Right atrium auricular region (tissue), 2 donors: ENCODE measurements around the gene ZBTB7C. TPM values are rescaled to one million over a fixed set of nuclear protein-coding genes. Genes with fewer than 3 reads are reported as not detected.

ENCODE experiments used
- DNase-seq: peaks from one replicate; pipeline ENCODE4 v3.0.0-alpha.2; 2019; ENCODE audit warnings: low spot score
- H3K27ac ChIP-seq, 2 donors: fragments of 200-600 bp; sonication (generic); 1 replicate in 1 of 2; 2 replicates in 1 of 2; pipeline ENCODE4 v1.5.1; 2016 to 2019
- H3K27me3 ChIP-seq, 2 donors: fragments of 200-600 bp; sonication (generic); one replicate each; pipeline versions ENCODE4 v1.5.1 to v1.6.0; 2017 to 2019
- H3K36me3 ChIP-seq: fragments of 200-600 bp; sonication (generic); one replicate; pipeline ENCODE4 v1.5.1; 2016
- H3K4me1 ChIP-seq, 2 donors: fragments of 200-600 bp; sonication (generic); one replicate each; pipeline versions ENCODE4 v1.5.1 to v1.6.0; 2017 to 2019
- H3K4me3 ChIP-seq, 2 donors: fragments of 200-600 bp; sonication (generic); 1 replicate in 1 of 2; 2 replicates in 1 of 2; pipeline ENCODE4 v1.5.1; 2017 to 2019; ENCODE audit warnings: mild to moderate bottlenecking in 1 of 2, moderate library complexity in 1 of 2
- H3K9me3 ChIP-seq, 2 donors: fragments of 200-600 bp; sonication (generic); one replicate each; pipeline ENCODE4 v1.5.1; 2019
- CTCF ChIP-seq, 2 donors: fragments of 200-600 bp; sonication (generic); IDR thresholded peaks; one replicate each; pipeline ENCODE4 v1.5.1; 2019; ENCODE audit warnings: antibody characterized with exemption in 2 of 2
- total RNA-seq, 2 donors: library from RNA; depleted of rRNA; stranded (reverse); fragments of >200 nt; gene quantifications; one replicate each; pipeline ENCODE4 v1.1.0, GENCODE V29; 2016

Gene ZBTB7C
- total RNA-seq, 2 donors from 2014 or later: 1.8 to 7.7 TPM

- TF ChIP-seq CTCF (IDR thresholded peaks at IDR 0.05): no peak
- Histone ChIP-seq H3K36me3 (no peaks in the 10 kb centered on the region), H3K27ac (no peak overlapping the region), H3K27me3 (no peaks in the 10 kb centered on the region), H3K9me3 (no peaks in the 10 kb centered on the region), H3K4me3 (no peak overlapping the region), H3K4me1 (peaks cover 0 to 14% of the 10 kb centered on the region in 2 donors)
- DNase-seq: no peak
Measured at GRCh38 chr18:48172226-48173006, 236.8 kb downstream of the ZBTB7C start.

- Histone ChIP-seq H3K4me3 (no peak overlapping the region), H3K27me3 (no peaks in the 10 kb centered on the region), H3K4me1 (peaks cover 0 to 22% of the 10 kb centered on the region in 2 donors), H3K9me3 (no peaks in the 10 kb centered on the region), H3K36me3 (no peaks in the 10 kb centered on the region), H3K27ac (no peak overlapping the region)
- no peak for DNase-seq
- TF ChIP-seq CTCF (IDR thresholded peaks at IDR 0.05): no peak
Measured at GRCh38 chr18:48171490-48172188, 237.5 kb downstream of the ZBTB7C start.

- Histone ChIP-seq H3K4me1 (peaks cover 0 to 26% of the 10 kb centered on the region in 2 donors), H3K36me3 (no peaks in the 10 kb centered on the region), H3K27ac (no peak overlapping the region), H3K4me3 (no peak overlapping the region), H3K27me3 (no peaks in the 10 kb centered on the region), H3K9me3 (no peaks in the 10 kb centered on the region)
- no peak for DNase-seq
- TF ChIP-seq CTCF (IDR thresholded peaks at IDR 0.05): no peak
Measured at GRCh38 chr18:48170651-48171050, 238.5 kb downstream of the ZBTB7C start.

- Histone ChIP-seq H3K27ac (no peak overlapping the region), H3K36me3 (no peaks in the 10 kb centered on the region), H3K9me3 (no peaks in the 10 kb centered on the region), H3K27me3 (no peaks in the 10 kb centered on the region), H3K4me1 (peaks cover 0 to 35% of the 10 kb centered on the region in 2 donors), H3K4me3 (no peak overlapping the region)
- DNase-seq: no peak
- TF ChIP-seq CTCF (IDR thresholded peaks at IDR 0.05): no peak
Measured at GRCh38 chr18:48168861-48169260, 240.3 kb downstream of the ZBTB7C start.

GRCh38 chr18:48167897-48168253 is 241.3 kb downstream of the ZBTB7C start:
- Histone ChIP-seq H3K27me3 (no peaks in the 10 kb centered on the region), H3K36me3 (no peaks in the 10 kb centered on the region), H3K9me3 (no peaks in the 10 kb centered on the region), H3K4me3 (no peak overlapping the region), H3K27ac (no peak overlapping the region), H3K4me1 (peaks cover 0 to 35% of the 10 kb centered on the region in 2 donors)
- DNase-seq: no peak
- TF ChIP-seq CTCF (IDR thresholded peaks at IDR 0.05): no peak
